GOT3 (cell line): ENCODE results near the gene HK1.
"Not testable (repeated sequence)": the region's sequence is repeated elsewhere in the genome, so short reads cannot be mapped to it uniquely, and the experiment has no call there.

Experiments
- DNase-seq: peaks from one replicate; lab custom pipeline; 2025; ENCODE audit warnings: mixed read lengths; lab: John Stamatoyannopoulos, UW

The HK1 gene

GRCh38 chr10:69308304-69308703, 30.0 kb downstream of the HK1 start:
- not testable (repeated sequence) for DNase-seq

GRCh38 chr10:69311309-69311708, 33.0 kb downstream of the HK1 start:
- DNase-seq = no peak

GRCh38 chr10:69312528-69312927, 34.2 kb downstream of the HK1 start:
- no peak for DNase-seq

GRCh38 chr10:69315100-69315542, 36.8 kb downstream of the HK1 start:
- no peak for DNase-seq

- no peak for DNase-seq
Measured at GRCh38 chr10:69315610-69316312, 37.5 kb downstream of the HK1 start.

GRCh38 chr10:69316313-69317059, 38.2 kb downstream of the HK1 start:
- DNase-seq = no peak

GRCh38 chr10:69317175-69317604, 38.9 kb downstream of the HK1 start:
- DNase-seq = no peak

GRCh38 chr10:69317626-69318105, 39.4 kb downstream of the HK1 start:
- no peak for DNase-seq

GRCh38 chr10:69318106-69318866, 40.0 kb downstream of the HK1 start:
- DNase-seq = peak; percentile 68

GRCh38 chr10:69318867-69319727, 40.8 kb downstream of the HK1 start:
- DNase-seq = no peak

- DNase-seq = no peak
Measured at GRCh38 chr10:69319841-69320316, 41.6 kb downstream of the HK1 start.

GRCh38 chr10:69320521-69320920, 42.2 kb downstream of the HK1 start:
- no peak for DNase-seq

GRCh38 chr10:69321039-69321715, 42.9 kb downstream of the HK1 start:
- DNase-seq = no peak

- no peak for DNase-seq
Measured at GRCh38 chr10:69321865-69322264, 43.6 kb downstream of the HK1 start.

GRCh38 chr10:69322346-69322745, 44.0 kb downstream of the HK1 start:
- DNase-seq = not testable (repeated sequence)

- no peak for DNase-seq
Measured at GRCh38 chr10:69323622-69324021, 45.3 kb downstream of the HK1 start.

- DNase-seq = no peak
Measured at GRCh38 chr10:69324583-69324982, 46.3 kb downstream of the HK1 start.

- not testable (repeated sequence) for DNase-seq
Measured at GRCh38 chr10:69325637-69326523, 47.6 kb downstream of the HK1 start.

- DNase-seq = no peak
Measured at GRCh38 chr10:69326692-69327091, 48.4 kb downstream of the HK1 start.
